ENCODE data around the gene PSTPIP1. TPM values are rescaled to one million over a fixed set of nuclear protein-coding genes. Genes with fewer than 3 reads are reported as not detected.

The PSTPIP1 gene
- total RNA-seq, 3 donors from 2014 or later = 2.6 to 11.0 (median 3.9) TPM

DNA sequence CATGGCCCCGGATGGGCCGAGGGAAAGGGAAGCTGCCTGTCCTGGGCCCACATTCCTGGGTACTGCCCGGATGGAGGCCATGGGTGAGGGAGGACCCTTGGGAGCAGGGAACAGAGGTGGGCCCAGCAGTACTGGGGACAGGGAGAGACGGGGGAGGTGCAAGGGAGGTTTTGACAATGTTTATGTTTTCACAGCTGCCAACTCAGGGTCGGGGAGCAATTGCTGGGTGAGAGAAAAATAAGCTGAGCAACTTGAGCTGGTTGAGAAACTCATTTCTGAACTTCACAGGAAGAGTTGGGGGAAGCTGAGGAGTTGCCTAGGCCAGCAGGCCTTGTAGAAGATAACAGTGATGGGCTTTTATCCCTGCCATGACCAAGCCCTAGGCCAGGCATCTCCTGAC lies 87.0 kb downstream of the PSTPIP1 start:
- no peak overlapping the region for H3K4me3 ChIP-seq
- intact Hi-C loops (cut with DNase I; ENCODE audit: low total_unique reads) = no loop called here
- TF ChIP-seq, protein P1, sequence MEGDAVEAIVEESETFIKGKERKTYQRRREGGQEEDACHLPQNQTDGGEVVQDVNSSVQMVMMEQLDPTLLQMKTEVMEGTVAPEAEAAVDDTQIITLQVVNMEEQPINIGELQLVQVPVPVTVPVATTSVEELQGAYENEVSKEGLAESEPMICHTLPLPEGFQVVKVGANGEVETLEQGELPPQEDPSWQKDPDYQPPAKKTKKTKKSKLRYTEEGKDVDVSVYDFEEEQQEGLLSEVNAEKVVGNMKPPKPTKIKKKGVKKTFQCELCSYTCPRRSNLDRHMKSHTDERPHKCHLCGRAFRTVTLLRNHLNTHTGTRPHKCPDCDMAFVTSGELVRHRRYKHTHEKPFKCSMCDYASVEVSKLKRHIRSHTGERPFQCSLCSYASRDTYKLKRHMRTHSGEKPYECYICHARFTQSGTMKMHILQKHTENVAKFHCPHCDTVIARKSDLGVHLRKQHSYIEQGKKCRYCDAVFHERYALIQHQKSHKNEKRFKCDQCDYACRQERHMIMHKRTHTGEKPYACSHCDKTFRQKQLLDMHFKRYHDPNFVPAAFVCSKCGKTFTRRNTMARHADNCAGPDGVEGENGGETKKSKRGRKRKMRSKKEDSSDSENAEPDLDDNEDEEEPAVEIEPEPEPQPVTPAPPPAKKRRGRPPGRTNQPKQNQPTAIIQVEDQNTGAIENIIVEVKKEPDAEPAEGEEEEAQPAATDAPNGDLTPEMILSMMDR (IDR thresholded peaks at IDR 0.05) = no peak
- TF ChIP-seq POLR2A (IDR thresholded peaks at IDR 0.05) (no peak), POLR2AphosphoS5 (IDR thresholded peaks at IDR 0.05) (no peak)

GRCh38 chr15:77083381-77084160 lies 88.6 kb downstream of the PSTPIP1 start:
- intact Hi-C loops (cut with DNase I; ENCODE audit: low total_unique reads) = no loop called here
- Histone ChIP-seq H3K36me3 (no peaks in the 10 kb centered on the region), H3K27me3 (no peaks in the 10 kb centered on the region), H3K4me3 (peak overlapping the region; percentile 9 to 57 (median 36)), H3K4me1 (no peaks in the 10 kb centered on the region), H3K9me3 (no peaks in the 10 kb centered on the region), H3K27ac (no peak overlapping the region)
- TF ChIP-seq POLR2AphosphoS5 (IDR thresholded peaks at IDR 0.05) = no peak
- TF ChIP-seq, protein P1 (IDR thresholded peaks at IDR 0.05) = no peak
- TF ChIP-seq POLR2A (IDR thresholded peaks at IDR 0.05) = no peak
- DNase-seq (ENCODE audit: low spot score in 2 of 2) = peak; percentile 62 to 66

More for the DNA sequence above, 87.0 kb downstream of the PSTPIP1 start:
- no peaks in the 10 kb centered on the region for H3K9me3 ChIP-seq
- H3K36me3 ChIP-seq = no peaks in the 10 kb centered on the region
- no peak overlapping the region for H3K27ac ChIP-seq
- H3K4me1 ChIP-seq = no peaks in the 10 kb centered on the region
- no peak for DNase-seq (ENCODE audit: low spot score in 2 of 2)
- H3K27me3 ChIP-seq = no peaks in the 10 kb centered on the region

DNA sequence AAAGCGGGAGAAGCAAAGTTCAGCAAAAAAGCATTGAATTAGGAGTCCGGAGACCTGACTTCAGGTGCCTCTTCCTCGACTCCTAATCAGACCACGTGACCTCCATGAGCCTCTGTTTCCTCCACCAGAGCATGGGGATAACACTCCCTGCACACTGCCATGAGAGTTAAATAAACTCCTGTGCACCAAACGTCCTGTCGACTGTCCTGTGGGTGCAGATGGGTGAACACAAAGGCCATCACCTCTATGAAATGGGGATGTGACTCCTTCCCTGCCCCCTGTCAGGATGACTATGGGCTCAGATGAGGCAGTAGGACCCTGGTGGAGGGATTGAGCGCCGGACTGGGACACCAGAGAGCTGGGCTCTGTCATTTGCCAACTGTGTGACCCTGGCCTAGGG lies 89.5 kb downstream of the PSTPIP1 start:
- no peak for DNase-seq (ENCODE audit: low spot score in 2 of 2)
- Histone ChIP-seq H3K4me3 (no peak overlapping the region), H3K36me3 (no peaks in the 10 kb centered on the region), H3K9me3 (no peaks in the 10 kb centered on the region), H3K4me1 (no peaks in the 10 kb centered on the region), H3K27me3 (no peaks in the 10 kb centered on the region), H3K27ac (no peak overlapping the region)
- TF ChIP-seq POLR2AphosphoS5 (IDR thresholded peaks at IDR 0.05) (no peak), POLR2A (IDR thresholded peaks at IDR 0.05) (no peak)
- TF ChIP-seq, protein P1 (IDR thresholded peaks at IDR 0.05) = no peak
- intact Hi-C loops (cut with DNase I; ENCODE audit: low total_unique reads) = no loop called here

- DNase-seq (ENCODE audit: low spot score in 2 of 2) = no peak
- Histone ChIP-seq H3K9me3 (no peaks in the 10 kb centered on the region), H3K4me1 (no peaks in the 10 kb centered on the region), H3K4me3 (no peak overlapping the region), H3K36me3 (no peaks in the 10 kb centered on the region), H3K27me3 (no peaks in the 10 kb centered on the region), H3K27ac (no peak overlapping the region)
- intact Hi-C loops (cut with DNase I; ENCODE audit: low total_unique reads) = no loop called here
- no peak for TF ChIP-seq POLR2AphosphoS5 (IDR thresholded peaks at IDR 0.05)
- TF ChIP-seq, protein P1 (IDR thresholded peaks at IDR 0.05) = no peak
- no peak for TF ChIP-seq POLR2A (IDR thresholded peaks at IDR 0.05)
Measured at GRCh38 chr15:77085297-77085696, 90.4 kb downstream of the PSTPIP1 start.

Other genes with a start within 250 kb of the PSTPIP1 start
- 10 to 100 TPM; 19.5 to 49.8 (median 28.5) TPM for gene SCAPER, start 89.8 kb upstream of the PSTPIP1 start, total RNA-seq
- gene RCN2, start 63.4 kb upstream of the PSTPIP1 start, total RNA-seq = 10 to 100 TPM; 40.6 to 47.2 (median 46.2) TPM
- 100 to 1,000 TPM; 148 to 398 (median 292) TPM for gene TSPAN3, start 76.0 kb downstream of the PSTPIP1 start, total RNA-seq

Data from breast epithelium (tissue), 4 donors.